HG03108 (cell line): ENCODE data around the gene VPS13D.

Experiments used
- ATAC-seq: cut with Tn5 transposase; IDR thresholded peaks from one replicate; pipeline ENCODE4 v1.9.1; 2021; ENCODE audit warnings: moderate library complexity; ENCODE audit not compliant: unreplicated experiment

The VPS13D gene

GRCh38 chr1:12230549-12231275 is 882 bp downstream of the VPS13D start:
- no peak for ATAC-seq

DNA sequence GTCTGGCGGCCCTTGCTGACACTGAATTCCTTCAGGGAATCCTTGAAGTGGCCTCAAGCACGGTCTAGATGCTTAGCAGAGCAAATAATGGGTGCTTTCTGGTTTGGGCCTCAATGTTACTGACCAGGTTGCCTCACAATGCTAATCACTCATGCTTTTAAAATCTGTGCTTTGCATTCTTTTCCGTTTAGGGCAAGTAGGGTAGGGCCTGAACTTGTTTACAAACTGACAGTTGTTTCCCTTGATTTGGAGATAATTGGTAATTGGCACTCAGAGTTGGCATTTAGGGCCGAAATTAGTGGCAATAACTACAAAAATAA is 1.4 kb downstream of the VPS13D start:
- no peak for ATAC-seq

DNA sequence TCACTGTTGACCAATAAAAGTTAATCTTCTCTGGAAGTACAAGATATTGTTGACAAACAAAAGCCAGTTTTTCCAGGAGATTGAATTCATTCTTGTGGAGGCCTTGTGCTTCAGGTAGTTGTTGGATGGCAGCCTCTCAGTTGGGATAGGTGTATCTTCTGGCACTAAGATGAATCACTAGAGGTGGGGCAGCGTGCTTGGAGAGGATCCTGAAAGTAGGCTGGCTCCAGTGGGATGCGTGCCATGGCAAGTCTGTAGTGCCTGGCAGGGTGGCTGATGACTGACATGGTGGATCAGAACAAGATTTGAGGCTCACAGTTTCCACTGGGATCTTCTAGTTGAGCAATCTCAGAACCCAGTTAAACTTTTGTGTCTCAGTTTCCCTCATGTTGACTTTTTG is 2.4 kb downstream of the VPS13D start:
- no peak for ATAC-seq

DNA sequence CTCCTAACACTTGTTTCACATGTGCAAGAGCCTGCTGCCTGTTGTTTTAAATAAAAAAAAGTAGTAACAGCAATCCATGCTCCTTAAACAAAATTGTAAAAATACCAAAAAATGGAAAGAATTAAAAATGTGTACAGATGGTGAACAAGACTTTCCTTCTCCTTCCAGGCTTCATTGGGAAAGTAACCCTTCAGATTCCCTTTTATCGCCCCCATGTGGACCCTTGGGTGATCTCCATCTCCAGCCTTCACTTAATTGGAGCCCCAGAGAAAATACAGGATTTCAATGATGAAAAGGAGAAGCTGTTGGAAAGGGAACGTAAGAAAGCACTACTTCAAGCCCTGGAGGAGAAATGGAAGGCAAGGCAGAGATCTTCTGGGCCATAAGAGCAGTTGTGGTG is 14.2 kb downstream of the VPS13D start:
- no peak for ATAC-seq

DNA sequence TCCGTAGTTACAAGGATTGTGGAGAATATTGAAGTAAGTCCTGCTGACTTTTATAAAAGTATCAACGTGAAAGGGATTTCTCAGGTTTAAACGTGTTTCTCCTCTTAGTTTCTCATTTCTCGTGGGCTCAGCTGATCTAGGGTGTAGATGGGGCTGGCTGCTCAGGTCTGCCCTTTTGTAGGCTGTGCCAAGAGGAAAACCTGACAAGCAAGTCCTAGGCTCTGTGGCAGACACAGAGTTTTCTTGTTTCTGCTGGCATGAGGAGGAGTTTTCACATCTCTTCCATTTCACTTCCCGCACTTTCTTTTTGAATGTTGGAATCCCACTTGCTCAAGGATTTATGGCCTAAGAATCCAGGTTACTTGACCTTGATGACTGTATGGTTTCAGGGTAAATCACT is 14.8 kb downstream of the VPS13D start:
- ATAC-seq: no peak

DNA sequence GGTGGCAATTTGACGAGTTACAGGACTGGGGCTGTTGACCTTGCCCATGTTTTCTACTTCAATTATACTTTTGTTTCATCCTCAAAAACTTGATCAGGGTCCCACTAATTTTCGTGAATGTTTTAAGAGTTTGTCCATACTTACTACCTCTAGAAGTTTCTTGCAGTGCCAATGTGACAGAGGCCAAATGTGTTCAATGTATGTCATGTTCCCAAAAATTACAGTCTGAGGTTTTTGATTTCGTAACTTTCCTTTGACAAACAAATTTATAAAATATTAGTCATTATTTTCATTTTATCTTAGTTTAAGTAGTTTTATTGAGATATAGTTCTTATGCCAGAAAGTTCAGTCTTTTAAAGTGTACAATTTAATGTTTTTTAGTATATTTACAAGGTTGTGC is 15.3 kb downstream of the VPS13D start:
- no peak for ATAC-seq

GRCh38 chr1:12245733-12246132 is 15.9 kb downstream of the VPS13D start:
- ATAC-seq: no peak

DNA sequence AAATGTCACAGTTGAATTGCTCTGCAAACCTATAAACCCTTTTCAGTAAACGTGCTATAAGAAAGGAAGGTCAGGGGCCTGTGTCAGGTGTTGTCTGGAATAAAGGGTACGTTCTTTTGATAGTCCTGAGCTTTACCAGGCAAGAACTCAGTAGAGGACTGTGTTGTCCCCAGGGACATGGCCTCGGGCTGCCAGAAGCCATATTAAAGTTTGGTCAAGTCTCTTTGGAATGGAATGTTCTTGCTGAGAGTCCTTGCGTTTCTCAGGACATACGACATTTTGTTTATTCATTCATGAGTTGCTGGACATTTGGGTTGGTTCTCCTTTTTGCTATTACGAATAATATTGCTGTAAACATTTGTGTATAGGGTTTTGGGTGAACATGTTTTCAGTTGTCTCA is 16.8 kb downstream of the VPS13D start:
- ATAC-seq: no peak

GRCh38 chr1:12249181-12249580 is 19.4 kb downstream of the VPS13D start:
- ATAC-seq: no peak

DNA sequence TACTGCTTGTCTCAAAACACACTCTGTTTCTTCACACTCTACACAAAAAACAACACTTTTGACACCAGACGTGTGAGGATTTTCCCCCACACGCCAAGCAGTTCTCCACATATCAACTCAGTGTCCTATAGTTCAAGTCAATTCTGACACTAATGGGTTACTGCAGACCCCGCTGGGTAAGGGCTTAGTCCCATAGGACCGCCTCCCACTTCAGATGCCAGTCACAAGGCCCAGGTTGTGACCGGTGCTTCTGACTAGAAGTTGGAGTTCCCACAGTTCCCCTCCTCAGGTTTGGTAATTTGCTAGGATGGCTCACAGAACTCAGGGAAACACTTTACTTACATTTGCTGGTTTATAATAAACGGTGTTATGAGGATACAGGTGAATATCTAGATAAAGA is 19.9 kb downstream of the VPS13D start:
- no peak for ATAC-seq

DNA sequence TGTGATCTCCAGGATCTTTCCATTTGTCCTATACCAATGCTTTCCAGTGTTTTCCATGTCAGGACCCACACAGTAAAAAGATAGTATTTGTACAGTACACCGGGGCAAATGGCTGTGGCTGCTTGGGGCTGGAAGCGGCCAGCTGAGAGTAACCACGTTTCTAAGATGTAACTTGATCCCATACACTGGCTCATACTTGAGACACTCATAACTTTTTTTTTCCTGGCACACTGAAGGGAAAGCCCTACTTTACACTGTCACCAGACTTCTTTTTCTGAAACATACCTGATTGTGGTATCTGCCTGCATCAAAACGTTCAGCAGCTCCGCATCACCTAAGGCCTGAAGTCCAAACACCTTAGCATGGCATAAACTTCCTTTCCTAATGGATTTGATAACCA is 21.6 kb downstream of the VPS13D start:
- ATAC-seq: no peak

- no peak for ATAC-seq
These were observed 26.1 kb downstream of the VPS13D start for GRCh38 chr1:12255913-12256312.

- no peak for ATAC-seq
These were observed 28.4 kb downstream of the VPS13D start for GRCh38 chr1:12258272-12258671.

GRCh38 chr1:12269351-12269750 is 39.5 kb downstream of the VPS13D start:
- no peak for ATAC-seq

GRCh38 chr1:12271033-12271432 is 41.2 kb downstream of the VPS13D start:
- ATAC-seq: no peak

- no peak for ATAC-seq
These were observed 42.9 kb downstream of the VPS13D start for GRCh38 chr1:12272770-12273169.

DNA sequence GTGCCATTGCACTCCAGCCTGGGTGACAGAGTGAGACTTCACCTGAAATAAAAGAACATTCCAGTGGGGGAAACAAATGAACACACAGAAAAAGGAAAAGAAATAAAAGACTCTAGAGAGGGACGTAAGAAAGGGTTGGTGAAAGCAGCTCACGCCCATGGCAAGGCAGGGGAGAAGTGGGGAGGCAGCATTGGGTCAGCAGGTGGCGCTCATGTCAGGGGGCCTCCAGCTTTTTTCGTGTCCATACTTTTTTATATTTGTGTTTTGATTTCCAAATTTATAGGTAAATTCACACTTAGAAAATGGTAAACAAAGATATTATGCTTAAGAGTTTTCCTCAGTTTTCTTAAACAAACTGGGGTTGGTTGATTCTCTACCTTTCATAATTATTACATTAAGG is 45.5 kb downstream of the VPS13D start:
- ATAC-seq: no peak

DNA sequence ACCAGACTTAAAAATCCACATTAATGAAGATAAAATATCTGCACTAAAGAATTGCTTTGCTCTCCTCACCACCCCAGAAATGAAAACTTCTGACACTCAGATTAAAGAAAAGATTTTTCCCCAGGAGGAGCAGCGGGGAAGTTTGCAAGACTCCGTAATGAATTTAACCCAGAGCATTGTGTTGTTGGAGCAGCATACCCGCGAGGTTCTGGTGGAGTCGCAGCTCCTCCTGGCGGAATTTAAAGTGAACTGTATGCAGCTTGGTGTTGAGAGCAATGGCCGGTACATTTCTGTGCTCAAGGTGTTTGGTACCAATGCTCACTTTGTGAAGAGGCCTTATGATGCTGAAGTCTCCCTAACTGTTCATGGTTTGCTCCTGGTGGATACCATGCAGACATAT is 46.4 kb downstream of the VPS13D start:
- ATAC-seq: no peak

GRCh38 chr1:12279003-12279402 is 49.2 kb downstream of the VPS13D start:
- ATAC-seq: no peak

DNA sequence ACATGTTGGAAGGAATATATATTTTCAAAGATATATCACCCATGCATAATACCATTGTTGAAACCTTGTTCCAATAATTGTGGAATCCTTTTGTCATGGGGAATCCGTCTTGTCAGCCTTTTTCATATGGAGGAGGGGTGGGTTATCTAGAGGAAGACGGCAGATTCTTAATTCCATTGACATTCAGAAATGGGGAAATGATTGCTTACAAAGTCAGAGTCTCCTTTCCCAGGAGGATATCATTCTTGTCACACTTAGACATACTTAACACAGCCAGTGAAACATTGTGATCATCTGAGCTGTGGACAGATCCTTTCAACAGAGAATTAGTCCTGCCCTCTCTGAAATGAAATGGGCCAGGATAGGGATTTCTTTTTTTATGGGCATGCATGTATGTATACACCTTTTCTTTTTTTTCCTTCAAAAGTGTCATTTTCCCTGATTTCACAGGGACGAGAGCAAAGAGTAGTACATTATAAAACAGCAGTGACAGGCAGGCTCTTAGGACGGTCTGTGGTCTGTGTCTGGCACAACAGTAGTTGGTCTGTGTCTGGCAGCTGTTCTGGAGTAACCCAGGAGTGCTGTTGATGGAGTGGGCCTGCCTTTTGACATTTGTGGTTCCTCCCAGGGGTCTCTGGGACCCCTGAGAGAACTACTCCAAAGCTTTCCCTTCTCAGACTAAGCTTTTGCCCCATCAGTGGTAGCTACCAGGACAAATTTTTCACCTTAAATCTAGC is 50.1 kb downstream of the VPS13D start:
- ATAC-seq: no peak

GRCh38 chr1:12282142-12282541 is 52.3 kb downstream of the VPS13D start:
- no peak for ATAC-seq

DNA sequence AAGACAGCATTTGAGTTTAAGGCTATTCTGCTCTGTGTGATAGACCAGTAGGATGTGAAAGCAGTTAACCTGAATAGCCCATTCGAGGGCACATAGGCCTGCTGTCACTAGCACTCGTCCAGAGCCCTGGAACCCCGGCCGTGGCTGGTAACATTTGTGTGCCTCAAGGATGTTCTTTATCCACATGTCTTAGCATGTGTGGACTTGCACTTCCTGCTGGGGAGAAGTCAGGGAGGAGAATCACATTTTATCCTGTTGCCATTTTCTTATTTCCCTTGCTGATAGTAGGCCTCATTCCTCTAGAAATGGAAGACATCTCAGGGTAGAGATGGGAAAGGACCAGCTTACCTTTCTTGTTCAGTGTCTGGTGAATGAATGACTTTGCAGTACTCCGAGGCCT is 54.7 kb downstream of the VPS13D start:
- no peak for ATAC-seq
